ENCODE measurements around the gene MSRB1.
"Not testable (repeated sequence)": the region's sequence is repeated elsewhere in the genome, so short reads cannot be mapped to it uniquely, and the experiment has no call there.

The MSRB1 gene

DNA sequence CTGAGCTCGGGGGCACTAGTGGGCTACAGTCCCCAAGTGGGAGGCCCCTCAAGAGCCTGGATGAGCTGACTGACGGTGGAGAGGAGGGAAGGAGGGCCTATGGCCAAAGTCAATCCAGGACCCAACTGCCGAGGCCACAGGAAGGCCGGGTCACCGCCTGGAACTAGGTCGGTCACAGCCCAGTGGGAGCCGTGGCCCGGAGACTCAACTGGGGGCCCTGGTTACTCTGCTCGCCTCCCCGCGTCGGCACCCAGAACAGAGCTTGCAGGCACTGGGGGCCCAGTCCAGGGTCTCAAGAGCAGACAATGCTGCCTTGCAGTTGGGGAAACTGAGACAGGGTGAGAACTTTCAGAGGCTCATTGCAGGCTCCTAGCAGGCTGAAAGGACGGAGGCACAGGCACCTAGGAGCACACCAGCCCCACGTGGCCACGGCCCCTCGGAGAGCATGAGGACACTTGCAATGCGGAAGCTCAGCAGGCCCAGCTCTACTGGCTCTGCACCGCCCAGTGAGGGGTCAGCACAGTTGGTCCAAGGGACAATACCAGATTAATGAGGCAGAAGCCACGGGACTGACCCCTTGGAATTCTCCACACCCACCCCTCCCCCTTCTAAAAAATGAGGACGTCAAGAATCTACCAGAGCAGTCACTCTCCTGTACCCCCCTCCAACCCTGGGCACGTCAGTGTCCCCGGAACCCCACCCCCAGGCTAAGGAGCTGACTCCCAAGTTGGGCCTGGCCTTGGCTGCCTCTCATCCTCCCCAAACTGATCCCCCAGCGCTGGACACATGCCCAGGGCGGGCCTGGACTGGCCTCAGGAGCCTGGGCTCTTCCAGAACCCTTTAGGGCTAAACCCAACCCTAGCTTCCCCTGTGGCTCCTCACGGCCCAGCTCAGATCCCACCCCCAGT lies 27.0 kb downstream of the MSRB1 start:
- no peak for DNase-seq

DNA sequence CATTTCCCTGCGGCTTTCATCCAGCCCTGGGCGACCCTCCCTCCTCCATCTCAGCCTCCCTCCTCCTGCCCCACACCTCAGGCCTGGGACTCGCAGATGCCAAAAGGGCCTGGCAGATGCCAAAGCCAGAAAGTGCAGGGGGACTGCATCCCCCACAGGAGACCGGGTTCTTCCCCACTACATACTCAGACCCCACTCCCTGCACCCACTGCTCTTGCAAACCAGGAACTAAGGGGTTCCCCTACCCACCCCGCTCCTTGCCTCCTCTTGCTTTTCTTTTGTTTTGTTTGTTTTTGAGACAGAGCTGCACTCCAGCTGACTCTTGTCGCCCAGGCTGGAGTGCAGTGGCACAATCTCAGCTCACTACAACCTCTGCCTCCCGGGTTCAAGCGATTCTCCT lies 28.0 kb downstream of the MSRB1 start:
- no peak for DNase-seq

DNA sequence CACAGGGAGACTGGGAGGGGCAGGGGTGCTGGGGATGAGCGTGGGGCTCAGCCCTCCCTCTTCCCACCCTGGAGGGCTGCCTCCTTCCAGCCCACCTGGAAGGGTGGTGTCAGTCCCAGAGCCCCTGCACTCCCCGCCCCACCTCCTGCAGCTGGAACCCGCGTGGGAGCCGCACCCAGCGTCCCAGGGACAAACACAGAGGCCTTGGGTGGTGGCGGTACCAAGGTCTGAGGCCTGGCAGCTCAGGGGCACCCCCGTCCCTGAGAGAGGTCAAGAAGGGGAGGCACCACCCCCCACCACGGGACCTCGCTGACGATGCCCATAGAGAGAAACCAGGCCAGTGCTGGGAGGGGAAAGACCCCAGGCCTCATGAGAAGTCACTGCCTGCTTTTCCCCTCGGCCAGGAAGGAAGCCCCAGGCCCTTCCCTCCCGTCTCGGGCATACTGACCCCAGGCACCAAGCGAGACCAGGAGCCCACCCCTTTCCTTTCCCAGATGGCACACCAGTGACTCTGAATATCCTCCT lies 28.9 kb downstream of the MSRB1 start:
- DNase-seq = no peak

DNA sequence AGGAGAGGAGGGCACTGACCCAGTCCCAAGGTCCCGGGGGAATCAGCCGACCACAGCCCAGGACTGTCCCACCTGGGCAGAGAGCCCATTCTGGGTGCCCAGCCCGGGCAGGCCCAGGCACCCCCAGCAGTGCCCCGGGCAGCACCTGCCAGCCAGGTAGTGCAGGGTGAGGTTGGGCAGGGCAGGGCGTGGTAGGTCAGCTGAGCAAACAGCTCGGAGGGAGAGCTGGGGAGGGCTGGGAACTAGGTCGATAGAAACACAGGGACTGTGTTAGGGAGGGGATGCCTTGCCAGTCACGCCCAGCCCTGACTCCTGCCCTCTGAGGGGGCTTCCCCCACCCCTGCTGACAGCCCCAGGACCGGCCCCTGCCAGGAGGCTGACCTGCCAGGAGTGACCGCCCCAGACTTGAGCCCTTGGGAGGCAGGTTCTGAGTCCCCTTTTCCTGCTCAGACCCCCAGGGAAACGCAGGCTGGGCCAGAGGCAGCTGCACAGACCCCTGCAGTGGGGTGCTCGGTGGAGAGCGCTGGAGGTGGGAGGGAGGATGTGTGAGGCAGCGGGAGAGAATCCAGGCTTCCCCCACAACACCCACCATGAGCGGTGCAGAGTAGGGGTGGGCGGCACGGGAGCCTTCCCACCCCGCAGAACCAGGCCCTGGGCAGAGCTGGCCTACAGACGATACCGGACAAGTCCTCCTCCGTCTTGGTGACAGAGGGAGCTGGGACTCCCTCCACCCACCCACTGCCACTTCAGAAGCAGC lies 29.5 kb downstream of the MSRB1 start:
- no peak for DNase-seq

DNA sequence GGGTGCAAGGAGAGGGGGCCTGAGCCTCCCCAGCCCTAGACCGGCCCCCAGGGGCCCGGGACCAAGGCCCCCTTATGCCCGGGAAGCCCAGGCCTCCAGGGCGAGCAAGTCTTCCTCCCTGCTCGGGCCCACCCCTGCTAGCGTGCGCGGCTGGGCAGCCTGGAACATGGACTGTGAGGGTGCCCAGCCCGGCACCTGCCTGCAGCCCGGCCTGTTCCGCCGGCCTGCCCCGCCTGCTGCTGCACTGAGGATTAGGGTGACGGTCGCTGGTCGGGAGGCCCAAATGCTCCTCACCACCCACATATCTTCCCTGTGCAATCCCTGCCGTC lies 30.8 kb downstream of the MSRB1 start:
- no peak for DNase-seq

DNA sequence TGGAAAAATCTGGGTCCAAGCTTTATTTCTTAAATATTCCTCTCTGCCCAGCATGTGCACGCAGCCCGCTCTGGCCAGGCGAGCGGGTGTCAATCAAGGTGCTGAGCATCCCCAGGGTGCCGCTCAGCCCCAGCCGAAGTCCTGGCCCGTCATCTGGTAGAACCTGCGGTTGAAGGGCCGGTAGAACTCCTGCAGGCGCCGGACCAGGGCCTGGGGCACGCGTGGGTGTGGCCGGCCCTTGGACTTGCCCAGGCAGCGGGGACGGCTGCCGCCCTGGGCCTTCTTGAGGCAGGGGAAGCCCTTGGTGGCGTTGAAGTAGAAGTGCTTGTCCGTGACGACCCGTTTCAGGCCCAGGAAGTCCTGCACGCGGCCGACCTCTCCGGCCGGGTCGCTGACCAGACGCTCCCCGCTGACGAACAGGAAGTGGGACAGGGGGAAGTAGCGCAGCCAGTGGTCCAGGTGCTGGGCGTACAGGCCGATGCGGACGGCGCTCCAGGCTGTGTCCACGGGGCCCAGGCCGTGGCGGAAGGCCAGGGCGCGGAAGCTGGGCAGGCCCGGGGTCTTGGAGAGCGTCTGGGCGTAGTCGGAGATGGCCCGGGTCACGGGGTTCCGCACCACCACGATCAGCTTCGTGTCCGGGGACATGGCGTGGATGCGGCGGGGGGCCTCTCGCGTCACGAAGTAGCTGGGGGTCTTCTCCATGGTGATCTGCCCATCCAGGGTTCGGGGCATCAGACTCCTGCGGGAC lies 31.4 kb downstream of the MSRB1 start:
- DNase-seq = no peak

DNA sequence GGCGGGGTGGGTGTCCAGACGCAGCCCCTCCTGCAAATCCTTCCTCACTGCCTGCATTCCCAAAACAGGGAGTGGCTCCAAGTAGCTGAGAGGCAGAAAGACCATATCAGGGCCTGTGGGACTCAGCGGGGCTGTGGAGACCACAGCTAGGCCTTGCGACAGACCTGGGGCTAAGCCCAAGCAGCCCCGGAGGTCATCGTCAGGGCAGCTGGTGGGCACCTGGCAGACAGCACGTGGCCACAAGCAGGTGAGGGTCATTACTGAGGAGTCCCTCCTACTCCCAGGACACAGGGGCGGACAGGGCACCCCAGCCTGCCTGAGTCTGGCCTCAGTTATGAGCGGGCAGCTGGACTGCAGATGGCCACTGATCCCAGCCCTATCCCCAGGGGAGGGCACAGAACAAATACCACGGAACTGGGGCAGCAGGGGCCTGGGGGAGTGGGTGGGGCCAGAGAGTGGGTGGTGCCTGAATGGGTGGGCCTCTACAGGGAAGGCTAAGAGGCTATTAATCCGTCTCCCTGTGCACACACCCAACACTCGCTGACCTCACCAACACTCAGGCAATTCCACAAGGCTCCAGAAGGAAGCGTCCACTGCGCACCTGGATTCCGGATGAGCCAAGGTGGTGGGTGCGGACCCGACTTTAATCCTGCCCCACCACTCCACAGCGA lies 33.3 kb downstream of the MSRB1 start:
- no peak for DNase-seq

DNA sequence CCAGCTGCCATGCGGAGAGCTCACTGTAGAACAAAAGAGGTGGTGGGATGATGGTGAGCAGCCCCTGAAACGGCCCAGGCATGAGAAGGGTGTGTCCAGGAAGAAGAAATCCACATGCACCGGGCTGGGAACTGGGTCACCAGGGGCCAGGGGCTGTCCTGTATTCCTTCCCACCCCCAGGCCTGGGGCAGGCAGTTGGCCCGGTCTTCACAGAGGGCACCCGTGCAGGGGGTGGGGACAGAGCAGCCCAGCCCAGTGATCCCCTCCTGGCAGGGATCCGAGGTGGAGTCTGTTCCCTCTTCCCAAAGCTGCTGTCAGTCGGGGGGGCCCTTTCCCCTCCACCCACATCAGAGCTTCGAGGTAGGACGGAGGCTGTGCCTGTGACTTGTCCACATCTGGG lies 34.0 kb downstream of the MSRB1 start:
- DNase-seq = no peak

DNA sequence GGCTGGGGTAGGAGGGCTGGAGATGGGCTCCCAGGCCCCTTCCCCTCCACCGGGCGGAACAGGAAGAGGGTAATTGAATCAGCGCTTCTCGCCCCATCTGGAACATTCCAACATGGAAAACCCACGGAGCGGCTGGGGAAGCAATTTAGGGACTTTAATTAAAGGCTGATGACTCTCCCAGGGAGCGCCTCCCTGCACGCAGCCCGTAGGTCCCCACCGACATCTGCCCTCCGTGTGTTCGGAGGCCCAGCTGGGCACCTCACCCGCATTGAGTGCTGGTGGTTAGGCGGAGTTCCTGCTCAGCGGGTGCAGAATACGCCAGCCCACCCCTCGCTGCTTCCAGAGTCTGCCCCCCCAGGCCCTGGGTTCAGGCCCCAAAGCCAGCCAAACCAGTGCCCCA lies 34.8 kb downstream of the MSRB1 start:
- DNase-seq = no peak

DNA sequence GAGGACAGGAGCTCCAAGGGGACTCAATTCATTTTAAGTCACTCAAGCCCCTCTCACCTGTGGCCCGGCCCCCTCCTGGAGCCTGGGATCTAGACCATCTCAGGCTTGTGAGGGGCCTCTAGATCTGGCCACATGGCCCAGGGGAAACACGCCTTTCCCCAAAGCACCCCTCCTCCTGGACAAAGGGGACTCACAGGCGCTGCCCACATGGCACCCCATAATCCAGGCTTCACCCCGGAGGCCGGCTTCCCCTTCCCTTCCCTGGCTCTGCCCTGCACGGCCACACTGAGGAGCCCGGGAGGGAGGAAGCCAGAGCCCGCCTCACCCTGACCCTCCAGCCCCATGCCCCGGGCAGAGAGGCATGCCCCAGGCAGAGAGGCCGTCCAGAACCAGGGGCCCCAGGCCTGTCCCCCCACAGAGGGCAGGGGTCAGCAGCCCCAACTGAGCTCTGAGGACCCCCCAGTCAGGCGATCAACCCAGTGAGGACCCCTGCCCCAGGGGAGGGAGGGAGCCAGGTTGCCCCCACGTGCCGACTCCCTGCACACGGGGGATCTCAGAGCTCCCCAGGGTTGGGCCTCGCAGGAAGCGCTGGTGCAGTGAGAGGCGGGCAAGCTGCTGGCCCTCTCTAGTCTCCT lies 35.7 kb downstream of the MSRB1 start:
- no peak for DNase-seq

DNA sequence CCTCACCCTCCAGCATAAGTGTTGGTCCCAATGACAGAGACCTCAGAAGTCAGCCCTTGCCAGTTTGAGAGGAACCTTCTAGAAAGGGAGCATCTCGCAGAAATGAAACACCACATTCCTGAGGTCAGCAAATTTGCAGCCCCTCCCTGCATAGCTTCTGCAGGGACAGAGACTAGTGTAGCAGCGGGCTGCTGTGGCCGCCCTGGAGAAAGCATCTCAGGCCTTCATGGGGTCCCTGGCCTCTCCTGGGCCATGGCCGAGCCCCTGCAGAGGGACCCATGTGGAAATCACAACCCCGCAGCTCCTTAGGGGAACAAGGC lies 36.2 kb downstream of the MSRB1 start:
- no peak for DNase-seq

DNA sequence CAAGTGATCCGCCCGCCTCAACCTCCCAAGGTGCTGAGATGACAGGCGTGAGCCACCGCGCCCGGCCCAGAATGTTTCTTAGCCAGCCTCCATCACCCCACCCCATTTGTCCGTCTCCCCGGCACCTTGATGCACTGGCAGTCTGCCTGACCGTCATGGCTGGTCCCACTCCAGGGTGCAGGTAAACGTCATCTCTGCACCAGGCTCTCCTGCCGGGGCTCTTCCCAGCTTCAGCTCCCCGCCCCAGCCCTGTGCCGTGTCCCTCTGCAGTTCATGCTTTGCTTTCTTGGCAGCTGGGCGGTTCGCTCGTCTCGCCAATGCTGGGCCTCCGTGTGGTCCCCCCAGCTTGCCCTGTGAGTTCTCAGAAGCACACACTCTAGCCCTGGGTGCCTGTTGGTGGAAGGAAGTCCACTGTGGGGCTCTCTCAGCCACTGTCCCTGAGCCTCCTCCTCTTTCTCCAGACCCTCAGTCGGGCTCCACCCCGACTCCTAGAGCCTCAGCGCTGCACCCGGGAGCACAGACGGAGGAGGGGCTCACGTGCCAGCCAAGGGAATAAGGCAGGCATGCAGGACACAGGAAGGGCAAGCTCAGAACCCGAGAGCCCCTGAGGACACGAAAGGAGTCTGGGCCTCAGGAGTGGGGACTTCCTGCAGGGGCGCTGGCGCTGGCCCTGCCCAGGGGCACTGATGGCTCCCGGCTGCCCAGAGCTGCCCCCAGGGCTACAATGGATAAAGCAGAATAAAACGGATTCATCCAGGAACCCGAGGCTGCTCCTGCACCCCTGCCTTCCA lies 36.7 kb downstream of the MSRB1 start:
- DNase-seq = no peak

DNA sequence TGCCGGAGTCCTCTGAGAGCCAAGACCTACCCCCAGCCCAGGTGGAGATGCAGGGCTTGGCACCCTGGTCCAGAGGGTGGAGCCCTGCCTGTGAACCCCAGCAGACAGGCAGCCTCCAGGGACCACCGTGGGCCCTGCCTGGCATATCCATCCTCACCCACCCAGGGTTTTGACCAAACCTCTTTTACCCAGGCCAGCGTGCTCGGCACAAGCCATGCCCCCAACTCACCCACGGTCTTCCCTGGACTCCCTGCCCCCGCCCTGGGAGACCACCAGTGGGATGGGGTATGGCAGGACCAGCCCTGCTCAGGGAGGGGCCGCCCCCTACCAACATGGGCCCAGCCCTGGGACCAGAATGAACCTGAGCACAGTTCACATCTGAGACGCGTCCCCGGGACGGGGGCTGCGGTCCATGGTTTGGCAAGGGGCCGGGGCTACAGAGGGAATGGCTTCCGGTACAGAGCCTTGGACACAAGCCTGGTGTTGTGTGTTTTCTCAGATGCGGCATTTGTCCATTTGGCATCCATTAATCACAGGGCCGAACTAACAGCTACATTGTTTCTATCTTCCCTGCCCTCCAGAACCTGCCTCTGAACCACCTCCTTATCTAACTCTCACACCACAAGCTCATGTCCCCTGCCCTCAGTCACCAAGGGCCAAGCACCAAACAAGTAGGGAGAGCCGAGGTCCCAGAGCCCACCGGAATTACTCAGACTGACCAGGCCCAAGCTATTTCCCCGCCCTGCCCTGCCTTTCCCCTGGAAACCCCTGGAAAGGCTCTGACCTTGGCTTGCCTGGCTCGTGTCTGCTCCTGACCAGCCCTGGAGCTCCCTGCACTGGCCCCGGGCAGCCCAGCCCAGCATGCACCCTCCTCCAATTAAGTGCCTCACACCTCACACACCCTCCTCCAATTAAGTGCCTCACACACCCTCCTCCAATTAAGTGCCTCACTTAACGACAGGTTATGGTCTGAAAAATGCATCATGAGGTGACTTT lies 38.9 kb downstream of the MSRB1 start:
- no peak for DNase-seq

DNA sequence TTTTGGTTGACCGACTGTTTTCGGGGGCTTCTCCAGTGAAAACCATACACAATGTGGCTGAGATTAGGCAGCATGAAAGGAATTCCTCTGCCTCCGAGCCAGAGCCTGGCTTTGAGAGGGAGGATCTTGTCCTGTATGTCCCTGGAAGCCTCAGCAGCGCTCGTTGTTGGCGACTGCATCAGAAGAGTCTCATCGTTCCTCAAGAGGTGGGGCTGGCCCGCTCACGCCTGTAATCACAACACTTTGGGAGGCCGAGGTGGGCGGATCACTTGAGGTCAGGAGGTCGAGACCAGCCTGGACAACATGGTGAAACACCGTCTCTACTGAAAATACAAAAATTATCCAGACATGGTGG lies 39.8 kb downstream of the MSRB1 start:
- DNase-seq = no peak

DNA sequence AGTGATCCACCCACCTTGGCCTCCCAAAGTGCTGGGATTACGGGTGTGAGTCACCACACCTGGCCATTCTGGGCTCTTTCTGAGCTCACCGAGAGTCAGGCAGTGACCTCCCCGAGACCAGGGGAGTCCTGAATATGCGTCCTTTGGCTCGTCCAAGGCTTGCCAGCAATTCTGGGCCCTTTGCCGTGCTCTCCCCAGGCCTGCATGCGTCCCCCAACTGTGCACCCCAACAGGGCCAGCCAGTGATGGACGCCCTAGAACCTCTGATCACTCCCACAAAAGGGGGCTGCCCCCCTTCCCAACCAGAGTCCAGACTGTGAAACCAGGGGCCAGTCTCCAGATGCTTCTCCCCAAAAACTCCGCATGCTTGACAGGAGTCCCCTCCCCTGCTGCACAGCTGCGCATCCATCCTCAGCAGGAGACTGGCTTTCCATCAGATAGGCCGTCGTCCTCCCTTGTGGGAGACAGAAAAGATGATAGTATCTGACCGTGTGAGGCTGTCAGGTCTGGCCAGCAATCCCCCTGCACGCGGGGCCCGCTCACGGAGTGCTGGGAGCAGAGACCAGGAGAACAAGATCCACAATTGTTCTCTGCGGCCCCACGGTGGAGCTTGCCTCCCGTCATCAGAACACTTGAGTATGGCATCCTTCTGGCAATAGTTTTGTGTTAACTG lies 40.3 kb downstream of the MSRB1 start:
- DNase-seq = no peak

DNA sequence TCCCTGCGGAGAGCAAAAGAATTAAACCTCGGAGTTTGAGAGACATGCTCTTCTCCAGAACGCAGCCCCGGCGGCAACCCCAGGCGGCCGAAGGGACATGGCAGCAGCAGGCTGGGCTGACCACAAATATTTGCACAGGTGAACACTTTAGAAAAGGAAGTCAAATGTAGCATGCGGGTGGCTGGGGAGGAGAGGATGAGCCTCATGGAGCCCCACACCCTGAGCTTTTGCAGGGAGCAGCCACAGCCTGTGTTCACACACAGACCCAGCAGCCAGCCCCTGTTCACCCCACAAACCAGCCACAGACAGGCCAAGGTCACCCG lies 42.6 kb downstream of the MSRB1 start:
- DNase-seq = no peak

DNA sequence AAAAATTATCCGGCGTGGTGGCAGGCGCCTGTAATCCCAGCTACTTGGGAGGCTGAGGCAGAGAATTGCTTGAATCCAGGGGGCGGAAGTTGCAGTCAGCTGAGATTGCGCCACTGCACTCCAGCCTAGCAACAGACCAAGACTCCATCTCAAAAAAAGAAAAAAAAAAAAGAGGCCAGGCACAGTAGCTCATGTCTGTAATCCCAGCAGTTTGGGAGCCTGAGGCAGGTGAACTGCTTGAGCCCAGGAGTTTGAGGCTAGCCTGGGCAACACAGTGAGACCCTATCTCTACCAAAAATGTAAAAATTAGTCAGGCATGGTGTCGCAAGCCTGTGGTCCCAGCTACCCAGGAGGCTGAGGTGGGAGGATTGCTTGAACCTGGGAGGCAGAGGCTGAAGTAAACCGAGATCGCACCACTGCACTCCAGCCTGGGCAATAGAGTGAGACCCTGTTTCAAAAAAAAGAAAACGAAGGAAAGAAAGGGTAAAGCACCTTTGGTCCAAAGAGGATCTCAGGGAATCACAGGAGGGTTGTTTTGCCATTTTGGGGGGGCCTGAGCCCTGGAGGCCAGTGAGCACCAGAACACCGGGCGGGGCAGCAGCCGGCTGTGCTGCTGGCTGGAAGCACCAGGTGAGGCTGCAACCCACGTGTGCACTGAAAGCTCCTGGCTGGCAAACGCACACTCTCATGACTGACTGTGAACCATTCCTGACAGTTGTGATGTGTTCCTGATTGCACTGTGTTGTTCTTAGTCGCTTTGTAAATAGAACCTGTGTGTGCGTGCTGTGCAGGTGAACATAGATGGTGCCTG lies 43.2 kb downstream of the MSRB1 start:
- DNase-seq = no peak

DNA sequence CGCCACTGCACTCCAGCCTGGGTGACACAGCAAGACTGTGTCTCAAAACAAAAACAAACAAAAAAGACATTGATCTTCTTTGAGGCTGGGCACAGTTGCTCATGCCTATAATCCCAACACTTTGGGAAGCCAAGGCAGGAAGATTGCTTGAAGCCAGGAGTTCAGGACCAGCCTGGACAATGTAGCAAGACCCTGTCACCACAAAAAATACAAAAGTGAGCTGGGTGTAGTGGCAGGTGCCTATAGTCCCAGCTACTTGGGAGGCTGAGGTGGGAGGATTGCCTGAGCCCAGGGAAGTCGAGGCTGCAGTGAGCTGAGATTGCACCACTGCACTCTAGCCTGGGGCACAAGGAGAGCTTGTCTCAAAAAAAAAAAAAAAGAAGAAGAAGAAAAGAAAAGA lies 45.3 kb downstream of the MSRB1 start:
- DNase-seq = not testable (repeated sequence)
